DMS 273 treated with DMSO at 0.1 percent for 48 hours (cell line): ENCODE results near the gene EVA1B.

ENCODE experiments used
- DNase-seq: peaks from one replicate; lab custom pipeline; 2025; lab: John Stamatoyannopoulos, UW

EVA1B gene

DNA sequence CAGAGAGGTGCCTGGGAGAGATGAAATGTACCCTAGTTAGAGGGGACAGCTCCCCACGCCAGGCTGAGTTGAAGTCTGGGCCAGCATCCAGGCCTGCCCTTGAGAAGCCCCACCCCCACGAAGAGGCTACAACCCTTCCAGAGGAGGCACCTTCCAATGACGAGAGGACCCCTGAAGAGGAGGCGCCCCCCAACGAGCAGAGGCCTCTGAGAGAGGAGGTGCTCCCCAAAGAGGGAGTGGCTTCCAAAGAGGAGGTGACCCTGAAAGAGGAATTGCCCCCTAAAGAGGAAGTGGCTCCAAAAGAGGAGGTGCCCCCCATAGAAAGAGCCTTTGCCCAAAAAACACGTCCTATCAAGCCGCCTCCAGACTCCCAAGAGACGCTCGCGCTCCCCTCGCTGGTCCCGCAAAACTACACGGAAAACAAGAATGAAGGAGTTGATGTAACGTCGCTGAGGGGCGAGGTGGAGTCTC is 3.1 kb downstream of the EVA1B start:
- no peak for DNase-seq

DNA sequence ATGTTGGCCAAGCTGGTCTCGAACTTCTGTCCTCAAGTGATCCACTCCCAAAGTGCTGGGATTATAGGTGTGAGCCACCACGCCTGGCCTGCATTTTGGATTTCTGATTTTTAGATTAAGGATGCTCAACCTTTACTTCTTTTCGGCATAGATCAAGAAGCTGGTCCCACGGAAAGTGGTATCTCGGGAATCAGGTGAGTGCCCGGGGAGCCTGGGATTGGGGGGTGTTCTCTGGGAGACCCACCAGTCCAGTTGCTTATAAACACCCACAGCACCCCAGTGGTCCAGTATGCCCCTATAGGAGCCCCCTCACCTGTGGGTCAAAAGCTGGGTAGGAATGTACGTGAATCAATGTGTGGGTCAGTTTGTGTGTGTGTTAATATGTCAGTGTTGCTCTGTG is 14.0 kb downstream of the EVA1B start:
- DNase-seq = no peak

DNA sequence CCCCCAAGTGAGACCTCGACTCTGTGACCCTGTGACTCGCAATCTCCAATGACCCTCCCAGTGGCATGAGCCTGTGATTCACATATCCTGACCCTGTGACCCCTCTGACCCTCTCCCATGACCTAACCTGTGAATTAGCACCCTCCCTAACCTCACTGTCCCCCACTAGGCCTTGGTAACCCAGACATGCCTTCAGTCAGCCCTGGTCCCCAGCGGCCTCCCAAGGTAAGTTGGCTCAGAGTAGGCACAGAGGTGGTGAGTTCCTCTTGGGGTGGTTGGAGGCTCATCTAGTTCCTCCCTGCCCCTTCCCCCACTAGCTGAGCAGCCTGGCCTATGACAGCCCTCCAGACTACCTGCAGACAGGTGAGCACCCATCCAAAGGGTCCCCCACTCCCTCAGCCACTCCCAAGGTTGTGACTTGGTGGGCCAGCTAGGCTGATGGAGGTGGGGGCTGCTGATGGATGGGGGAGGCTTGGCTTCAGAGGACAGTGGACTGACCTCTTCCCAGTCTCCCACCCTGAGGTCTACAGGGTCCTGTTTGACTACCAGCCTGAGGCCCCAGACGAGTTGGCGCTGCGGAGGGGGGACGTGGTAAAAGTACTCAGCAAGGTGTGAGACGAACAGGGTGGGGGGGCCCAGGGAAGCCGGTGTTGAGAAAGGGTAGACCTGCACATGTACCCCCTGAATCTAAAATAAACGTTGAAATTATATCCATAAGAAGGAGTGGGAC is 15.7 kb downstream of the EVA1B start:
- no peak for DNase-seq

DNA sequence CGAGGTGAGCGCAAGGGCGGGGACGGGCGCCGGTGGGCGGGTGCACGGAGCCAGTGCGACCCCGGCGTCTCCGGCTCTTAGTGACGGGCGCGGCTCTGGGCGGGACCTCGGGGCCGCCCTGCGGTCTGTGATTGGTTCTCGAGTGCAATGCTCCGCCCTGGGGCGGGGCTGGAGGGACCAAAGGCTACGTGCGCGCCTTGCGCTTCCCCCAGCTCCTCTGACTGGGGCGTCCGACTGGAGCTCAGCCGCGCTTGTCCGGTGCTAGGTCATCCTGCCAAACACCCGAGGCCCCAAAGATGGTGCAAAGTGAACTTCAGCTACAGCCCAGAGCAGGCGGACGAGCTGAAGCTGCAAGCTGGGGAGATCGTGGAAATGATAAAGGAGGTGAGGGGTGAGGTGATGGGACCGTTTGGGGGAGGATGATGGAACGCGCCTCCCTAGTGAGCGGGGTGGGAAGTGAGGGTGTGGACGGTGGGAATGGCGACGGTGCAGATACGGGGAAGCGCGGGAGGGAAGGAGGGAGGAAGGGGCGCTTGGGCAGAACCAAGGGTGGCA is 16.5 kb downstream of the EVA1B start:
- peak; percentile 89 for DNase-seq

DNA sequence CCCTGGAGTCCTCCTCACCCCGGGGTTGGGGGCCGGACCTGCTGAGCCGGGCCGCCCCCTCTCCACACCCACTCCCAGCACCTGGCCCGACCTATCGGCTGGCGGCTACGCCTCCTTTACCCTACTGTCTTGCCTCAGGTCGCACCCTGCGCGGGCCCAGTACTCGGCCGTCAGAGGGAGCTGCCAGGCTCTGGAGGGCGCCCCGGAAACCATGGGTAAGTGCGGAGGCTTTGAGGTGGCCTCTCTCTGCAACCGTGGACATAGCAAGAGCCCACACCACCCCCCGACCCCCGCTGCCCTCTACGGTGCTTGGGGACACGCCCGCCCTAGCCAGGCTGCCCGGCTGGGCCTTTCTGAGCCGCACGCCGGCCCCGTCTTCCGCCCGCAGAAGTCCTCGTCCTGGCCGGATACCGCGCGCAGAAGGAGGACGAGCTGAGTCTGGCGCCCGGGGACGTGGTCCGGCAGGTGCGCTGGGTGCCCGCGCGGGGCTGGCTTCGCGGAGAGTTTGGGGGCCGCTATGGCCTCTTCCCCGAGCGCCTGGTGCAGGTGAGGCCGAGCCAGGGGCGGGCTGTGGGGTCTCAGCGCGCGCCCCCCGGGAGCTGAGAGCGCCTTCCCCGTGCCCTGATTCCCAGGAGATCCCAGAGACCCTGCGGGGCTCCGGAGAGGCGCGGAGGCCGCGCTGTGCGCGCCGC is 17.1 kb downstream of the EVA1B start, which contains the start of gene SH3D21:
SH3D21 (plus strand) TSS at position 159 of the 692 bp plus-strand sequence; CDS start at position 212, 53 bp downstream.
- DNase-seq = no peak

DNA sequence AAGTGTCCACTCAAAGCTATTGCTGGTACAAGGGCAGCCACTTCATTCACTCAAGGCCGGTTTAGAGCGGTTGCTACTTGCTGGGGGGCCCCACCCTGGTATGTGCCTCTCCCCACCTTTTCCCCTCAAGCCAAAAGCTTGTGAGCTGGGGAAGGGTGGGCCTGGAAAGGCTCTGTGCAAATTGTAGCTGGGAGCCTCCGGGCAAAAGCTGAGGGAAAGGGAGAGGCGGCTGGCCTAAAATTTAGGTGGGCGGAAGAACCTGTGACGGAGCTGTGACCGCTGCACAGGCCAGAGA is 17.6 kb downstream of the EVA1B start:
- DNase-seq = no peak

DNA sequence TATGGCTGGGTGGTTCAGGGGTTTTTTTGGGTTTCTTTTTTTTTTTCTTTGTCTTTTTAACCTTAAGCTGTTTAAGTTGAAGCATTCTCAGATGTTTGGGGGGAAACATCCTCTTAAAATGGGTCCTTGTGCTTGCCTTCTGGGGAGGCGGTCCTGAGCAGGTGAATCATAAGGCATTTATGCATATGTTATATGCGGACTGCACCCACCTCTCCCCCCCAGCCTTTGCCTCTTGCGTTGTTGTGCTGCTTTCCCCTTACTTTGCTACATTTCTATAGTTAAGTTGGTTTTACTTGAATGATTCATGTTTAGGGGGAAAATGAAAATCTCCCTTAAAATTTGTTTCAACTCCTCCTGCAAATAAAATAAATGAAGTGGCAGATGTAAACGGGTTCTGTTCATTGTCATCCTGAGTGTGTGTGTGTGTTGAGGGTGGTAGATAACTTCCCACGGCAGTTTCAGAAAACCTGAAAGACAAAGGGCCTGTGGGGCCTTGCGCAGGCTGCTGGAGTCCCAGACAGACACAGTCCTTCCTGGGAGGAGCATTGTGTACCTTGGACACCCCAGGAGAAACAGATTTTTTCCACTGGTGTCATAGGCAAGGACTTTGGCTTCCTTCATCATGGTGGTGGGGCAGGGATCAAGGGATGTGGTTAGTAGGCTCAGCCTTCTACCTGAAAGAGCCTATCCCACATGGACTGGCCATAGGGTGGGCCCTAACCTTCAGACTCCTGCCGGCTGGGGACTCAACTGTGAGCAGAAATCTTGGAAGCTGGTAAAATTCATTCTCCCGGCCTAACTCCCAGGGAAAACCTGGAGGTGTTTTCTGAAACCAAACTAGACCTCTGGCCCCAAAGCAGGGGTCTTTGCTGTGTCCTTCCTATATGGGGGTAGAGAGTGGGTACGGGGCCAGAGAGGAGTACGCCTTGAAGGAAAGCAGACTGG is 18.2 kb downstream of the EVA1B start:
- DNase-seq = no peak

DNA sequence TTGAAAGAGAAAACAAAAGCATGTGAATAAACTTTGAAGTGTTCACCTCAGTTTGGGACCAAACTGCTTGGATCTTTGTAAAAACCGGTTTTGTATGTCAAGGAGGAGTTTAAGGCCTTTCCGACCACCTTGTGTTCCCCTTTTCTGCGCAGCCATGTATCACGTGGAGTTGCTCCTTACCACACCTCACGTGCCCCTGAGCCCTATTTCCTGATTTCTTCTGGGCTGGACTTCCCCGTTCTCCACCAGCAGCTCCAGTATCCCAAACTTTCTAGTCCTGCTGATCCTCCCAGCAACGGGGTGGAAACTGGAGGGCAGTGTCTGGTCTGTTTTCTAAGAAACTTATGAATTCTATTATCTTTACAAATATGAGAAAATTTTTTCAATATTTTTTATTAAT is 18.9 kb downstream of the EVA1B start:
- no peak for DNase-seq

DNA sequence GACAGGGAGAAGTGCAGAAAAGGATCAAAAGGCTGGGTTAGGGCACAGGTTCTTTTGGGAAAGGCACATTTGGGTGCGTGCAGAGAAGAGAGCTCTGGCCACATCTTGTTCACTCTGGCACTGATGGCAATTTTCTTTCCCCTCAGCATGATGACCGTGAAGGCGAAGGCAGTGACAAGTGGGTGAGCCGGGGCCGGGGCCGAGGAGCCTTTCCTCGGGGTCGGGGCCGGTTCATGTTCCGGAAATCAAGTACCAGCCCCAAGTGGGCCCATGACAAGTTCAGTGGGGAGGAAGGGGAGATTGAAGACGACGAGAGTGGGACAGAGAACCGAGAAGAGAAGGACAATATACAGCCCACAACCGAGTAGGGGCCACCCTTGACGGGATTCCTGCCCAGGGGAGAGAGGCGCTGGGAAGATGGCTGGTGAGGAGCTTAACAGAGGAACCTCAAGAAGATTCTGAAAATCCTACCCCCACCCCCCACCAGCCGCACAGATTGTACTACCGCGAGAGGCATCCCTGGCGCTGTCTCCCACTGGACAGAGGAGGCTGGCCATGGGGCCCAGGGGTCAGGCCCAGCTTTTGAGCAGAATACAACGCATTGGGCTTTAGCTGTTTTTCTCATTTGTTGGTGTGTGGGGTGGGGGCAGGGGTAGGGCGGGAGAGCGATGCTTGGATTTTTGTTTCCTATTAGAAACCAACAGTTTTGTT is 19.6 kb downstream of the EVA1B start:
- no peak for DNase-seq

DNA sequence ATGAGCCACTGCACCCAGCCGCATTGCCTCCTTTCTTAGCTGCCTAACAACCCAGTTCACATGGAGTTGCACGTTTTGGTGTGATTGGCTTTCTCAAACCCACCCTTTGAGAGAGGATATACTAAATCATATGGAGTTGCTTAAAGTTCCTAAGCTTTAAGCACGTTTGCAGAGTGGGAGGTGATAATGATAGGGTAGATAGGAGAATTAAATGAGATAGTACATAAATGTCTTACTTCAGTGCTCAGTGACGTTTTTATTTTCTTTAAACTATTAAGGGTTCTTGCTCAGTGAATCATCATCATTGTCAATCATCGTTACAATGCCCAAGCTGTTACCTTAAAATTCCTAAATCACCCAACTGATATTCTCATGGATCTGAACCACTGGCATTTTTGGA is 20.2 kb downstream of the EVA1B start:
- no peak for DNase-seq

DNA sequence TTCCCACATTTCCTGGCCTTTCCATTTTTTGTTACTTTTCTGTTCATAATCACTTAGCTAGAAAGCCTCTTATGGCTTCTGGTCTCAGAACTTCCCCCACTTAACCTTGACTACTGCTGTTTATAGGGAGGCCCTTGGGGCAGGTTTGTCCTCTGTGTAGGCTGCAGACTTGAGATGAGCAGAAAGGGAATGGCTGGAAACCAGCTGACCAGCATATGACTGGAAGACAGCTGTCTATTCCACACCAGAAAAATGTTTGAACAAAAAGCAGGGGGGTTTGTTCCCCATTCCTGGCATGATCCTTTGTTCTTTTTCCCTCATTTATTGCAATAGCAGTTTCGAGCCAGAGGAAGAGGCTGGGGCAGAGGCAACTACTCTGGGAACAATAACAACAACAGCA is 22.2 kb downstream of the EVA1B start:
- DNase-seq = no peak

DNA sequence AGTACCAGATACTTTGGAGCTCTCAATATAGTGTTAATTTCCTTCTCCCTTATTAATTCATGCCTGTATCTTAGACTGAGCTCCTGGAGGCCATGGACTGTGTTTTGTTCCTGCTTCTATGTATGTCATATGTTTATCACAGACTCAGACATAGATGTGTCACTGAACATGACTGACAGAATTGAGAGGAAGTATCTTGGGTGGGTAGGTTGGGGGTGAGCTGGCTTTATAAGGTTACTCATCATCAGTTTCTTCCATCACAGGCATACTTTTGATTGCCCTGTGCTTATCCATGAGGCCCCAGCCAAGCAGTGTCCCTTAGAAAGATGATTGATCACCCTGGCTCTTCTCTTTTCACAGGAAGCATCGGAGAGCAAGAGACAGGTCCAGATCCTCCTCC is 22.9 kb downstream of the EVA1B start:
- no peak for DNase-seq

DNA sequence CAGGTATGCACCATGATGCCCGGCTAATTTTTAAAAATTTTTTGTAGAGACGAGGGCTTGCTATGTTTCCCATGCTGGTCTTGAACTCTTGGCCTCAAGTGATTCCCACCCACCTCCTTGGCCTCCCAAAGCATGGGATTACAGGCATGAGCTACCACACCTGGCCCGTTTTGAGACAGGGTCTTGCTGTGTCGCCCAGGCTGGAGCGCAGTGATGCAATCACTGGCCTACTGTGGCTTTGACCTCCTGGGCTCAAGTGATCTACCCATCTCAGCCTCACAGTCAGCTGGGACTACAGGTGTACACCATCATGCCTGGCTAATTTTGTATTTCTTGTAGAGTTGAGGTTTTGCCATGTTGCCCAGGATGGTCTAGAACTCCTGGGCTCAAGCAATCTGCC is 24.8 kb downstream of the EVA1B start:
- no peak for DNase-seq

DNA sequence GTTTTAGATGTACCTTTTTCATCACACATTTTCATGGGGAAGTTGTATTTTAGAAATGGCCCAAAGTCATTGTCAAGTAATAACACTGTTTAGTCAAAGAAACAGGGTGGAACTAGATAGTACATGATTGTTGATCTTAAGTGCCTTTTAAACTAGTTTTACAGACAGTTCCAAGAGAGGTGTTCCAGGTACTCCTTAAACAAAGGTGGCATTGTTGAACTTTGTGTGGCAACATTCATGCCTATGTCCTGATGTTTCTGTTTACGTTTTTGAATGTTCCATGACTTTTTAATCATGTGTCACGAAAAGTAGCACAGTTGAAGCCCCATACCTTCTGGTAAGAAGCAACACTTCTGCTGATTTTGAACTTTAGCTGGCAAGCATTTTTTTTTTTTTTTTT is 26.4 kb downstream of the EVA1B start:
- DNase-seq = no peak

DNA sequence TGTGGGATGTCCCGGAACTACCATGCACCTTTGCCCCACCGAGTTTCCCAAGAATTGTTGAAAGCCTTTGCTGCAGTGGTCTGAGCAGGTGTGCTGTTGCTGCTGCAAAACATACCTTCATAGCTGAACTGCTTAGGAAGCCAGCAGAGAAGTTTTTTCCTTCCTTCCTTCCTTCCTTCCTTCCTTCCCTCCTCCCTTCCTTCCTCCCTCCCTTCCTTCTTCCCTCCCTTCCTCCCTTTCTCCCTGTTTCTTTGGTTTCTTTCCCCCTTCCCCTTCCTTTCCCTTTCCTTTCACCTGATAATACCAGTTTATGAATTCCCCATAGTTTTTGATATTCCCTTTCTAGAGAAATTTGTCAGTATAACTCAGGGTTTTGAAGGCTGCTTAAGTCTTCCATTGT is 28.1 kb downstream of the EVA1B start:
- DNase-seq = no peak

DNA sequence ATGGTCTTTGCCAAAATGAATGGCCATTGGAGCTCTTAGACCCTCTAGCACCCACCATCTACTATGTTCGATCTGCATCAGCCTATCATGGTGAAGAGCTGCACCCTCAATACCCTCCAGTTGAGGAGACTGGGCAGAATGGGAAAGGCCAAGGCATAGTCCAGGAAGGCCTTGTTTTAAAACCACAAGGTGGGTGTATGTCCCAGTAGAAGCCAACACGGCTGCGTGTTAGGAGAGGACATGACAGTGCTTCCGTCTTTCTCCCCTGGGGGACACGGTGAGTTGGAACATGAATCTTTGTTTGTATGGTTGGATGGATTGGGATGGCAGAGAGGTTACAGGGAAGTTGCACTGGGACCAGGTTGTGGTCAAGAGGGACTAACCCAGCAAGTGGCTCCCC is 35.9 kb downstream of the EVA1B start:
- DNase-seq = no peak

DNA sequence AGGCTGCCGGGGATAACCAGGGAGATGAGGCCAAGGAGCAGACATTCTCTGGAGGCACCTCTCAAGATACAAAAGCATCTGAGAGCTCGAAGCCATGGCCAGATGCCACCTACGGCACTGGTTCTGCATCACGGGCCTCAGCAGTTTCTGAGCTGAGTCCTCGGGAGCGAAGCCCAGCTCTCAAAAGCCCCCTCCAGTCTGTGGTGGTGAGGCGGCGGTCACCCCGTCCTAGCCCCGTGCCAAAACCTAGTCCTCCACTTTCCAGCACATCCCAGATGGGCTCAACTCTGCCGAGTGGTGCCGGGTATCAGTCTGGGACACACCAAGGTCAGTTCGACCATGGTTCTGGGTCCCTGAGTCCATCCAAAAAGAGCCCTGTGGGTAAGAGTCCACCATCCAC is 36.6 kb downstream of the EVA1B start:
- no peak for DNase-seq

DNA sequence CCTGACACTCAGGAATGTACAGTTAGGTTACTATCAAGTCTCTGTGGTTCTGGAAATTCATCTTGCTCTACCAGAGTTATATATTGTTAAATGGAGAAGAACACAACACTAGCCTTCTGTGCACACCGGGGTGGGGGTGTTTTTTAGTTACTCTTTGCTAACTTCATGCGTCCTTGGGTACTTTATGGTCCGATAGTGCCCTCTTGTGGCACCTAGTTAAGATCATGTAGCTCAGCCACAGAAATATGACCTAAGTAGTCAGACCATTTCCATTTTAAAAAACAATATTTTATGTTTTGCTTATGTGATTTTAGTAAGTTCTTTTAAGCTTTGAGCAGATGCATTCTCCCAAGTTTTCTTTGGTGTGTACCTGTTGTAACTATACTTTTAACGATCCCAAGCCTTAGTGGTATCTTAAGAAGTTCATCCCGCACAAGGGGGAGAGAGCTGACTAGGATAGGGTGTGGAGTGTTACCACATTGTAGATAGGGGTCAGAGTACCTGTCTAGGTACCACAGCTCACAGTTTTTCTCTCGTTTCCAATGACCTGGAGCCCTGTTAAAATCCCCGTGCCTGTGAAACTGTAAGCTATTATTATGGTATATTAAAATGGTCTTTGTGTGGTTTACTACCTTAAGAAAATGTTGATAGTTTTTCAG is 37.9 kb downstream of the EVA1B start:
- peak; percentile 62 for DNase-seq

DNA sequence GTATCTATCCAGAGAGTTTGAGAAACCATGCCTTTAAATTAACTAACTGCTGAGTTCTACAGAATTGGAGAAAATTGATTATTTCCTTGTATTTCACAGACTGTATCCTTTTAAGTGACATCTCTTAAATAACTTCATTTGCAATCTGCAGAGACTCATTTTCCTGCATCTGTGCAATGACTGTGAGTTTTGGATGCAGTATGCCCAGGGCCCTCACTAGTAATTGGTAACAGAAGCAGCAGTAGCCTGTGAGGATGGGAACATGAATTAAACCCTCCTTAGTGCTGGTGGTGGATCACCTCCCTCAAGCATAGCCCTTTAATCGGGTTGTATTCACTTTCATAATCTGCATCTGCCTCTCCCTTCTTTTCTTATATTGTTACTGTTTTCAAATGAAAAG is 38.9 kb downstream of the EVA1B start:
- DNase-seq = no peak

DNA sequence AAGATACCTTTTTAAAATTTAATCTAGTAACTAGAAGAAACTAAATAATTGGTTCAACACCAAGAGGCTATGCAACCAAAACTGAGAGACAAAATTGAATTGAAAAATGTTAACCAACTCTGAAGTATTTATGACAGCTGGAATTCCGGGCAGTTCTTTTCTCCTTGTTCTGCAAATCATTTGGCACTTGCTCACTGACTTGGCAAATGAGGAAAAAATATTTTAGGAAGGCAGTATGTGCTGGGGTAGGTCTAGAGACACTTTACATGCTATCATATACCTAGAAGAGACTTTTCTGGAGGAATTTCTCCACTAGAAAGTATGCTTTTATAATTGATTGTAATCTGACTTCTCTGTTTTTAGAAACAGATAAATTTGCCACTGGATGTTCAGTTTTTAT is 39.4 kb downstream of the EVA1B start:
- DNase-seq = no peak

DNA sequence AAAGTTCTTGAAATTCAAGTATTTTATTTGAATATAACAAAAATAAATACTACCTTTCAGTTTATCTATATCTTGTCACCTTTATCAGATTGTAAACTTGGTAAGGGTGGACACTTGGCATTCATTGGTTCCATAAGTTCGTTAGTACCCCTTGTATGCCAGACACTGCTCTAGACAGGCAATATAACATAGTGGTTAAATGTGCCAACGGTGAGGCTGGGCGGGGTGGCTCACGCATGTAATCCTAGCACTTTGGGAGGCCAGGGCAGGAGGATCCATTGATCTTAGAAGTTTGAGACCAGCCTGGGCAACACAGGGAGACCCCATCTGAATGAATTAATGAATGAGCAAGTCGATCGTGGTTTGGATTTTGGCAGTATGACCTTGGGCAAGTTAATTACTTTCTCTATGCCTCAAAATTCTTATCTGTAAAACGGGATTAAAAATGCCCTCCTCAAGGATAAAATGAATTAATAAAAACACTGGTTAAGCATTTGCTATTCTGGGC is 43.6 kb downstream of the EVA1B start:
- DNase-seq = no peak
